ENCODE results near the gene FRMD8.

Gene FRMD8

DNA sequence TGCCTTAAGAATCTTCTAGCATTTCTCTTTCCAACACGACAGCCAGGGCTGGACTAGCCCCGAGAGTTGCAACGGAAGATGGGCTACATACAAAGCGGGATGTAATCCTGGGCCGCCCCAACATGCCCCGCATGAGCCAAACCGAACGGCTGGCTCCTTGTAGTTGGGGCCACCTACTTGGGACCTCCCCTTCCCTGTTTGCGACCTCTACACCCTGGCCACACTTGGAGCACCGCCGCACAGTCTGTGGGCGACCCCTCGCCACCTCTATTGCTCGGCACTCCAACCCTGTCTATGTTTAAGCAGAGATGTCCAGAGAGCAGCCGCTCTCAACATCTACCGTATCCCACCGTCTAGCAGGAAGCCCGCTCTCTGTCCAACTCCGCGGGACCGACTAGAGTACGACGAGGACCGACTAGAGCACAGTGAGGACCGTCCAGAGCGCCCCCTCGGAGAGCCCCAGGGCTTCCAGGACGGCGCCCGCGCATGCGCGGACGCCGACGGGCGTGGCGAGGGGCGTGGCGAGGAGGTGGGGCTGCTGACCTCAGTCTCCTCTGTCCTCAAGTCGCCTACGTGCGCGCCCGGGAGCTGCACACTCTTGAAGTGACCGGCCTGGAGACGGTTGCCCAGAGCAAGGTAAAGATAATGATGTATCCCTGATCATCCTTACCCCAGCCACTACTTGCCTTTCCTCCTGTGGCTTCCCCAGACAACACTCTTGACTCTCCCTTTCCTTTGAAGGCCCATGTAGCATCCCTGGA, 68.4 kb downstream of the FRMD8 start:
- DNase-seq (ENCODE audit: low read depth): peak; percentile 77

DNA sequence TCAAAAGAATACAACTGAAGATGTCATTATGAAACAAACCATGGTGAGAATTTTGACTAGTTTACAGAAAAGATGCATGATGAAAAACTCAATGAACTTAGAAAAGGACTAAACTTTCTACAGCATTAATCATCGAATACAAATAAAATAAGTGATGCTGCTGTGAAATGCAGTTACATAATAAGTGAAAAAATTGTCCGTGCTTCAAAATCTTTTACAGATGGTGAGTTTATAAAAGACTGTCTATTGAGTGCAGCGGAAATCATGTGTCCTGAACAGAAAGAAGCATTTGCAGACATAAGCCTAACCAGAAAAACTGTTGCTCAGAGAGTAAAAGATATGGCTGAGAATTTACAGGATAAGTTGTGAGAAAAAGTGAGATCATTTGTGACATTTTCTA, 70.0 kb downstream of the FRMD8 start:
- DNase-seq (ENCODE audit: low read depth): no peak

DNA sequence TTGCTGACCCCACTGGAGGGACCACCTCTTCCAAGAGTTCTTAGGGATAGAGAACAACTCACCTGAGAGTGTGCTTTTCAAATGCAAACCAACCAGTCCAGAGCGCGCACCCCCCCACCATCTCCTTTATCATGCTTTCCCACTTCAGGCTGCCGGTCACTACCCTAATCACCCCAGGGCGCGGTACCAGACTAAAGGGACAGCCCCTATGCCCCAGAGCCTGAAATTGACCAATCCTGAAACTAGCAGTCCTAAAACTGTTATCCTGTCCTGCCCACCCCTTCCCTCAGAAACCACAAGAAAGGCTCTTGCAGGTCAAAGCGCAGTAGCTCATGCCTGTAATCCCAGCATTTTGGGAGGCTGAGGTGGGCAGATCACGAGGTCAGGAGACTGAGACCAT, 73.1 kb downstream of the FRMD8 start:
- no peak for DNase-seq (ENCODE audit: low read depth)
